ENCODE results near the gene DSCAM.
"Not testable (repeated sequence)": the region's sequence is repeated elsewhere in the genome, so short reads cannot be mapped to it uniquely, and the experiment has no call there.

DSCAM gene

GRCh38 chr21:40846587-40847411, at the start of gene DSCAM:
Gene DSCAM (minus strand): TSS chr21:40847158. CDS start chr21:40846661, 497 bp downstream.
- no peak for TF ChIP-seq CTCF (IDR thresholded peaks at IDR 0.05; ENCODE audit: control insufficient read depth, insufficient read depth, low read depth, low read length, missing control alignments)
- H3K4me3 ChIP-seq (ENCODE audit: control insufficient read depth, low read depth, low read length): no peak within 1 kb of the TSS
- no peak for DNase-seq (ENCODE audit: low read depth)

DNA sequence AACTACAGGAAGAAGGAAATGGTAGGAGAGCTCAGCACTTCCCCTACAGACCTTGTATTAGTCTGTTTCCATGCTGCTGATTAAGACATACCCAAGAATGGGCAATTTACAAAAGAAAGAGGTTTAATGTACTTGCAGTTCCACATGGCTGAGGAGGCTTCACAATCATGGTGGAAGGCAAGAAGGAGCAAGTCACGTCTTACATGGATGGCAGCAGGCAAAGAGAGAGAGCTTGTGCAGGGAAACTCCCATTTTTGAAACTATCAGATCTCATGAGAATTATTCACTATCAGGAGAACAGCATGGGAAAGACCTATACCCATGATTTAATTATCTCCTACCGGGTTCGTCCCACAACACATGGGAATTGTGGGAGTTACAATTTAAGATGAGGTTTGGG, 48.7 kb upstream of the DSCAM start:
- not testable (repeated sequence) for H3K4me3 ChIP-seq (ENCODE audit: control insufficient read depth, low read depth, low read length); DNase-seq (ENCODE audit: low read depth)

GRCh38 chr21:40886931-40887330, 40.0 kb upstream of the DSCAM start:
- DNase-seq (ENCODE audit: low read depth): no peak
- no peak for TF ChIP-seq CTCF (IDR thresholded peaks at IDR 0.05; ENCODE audit: control insufficient read depth, insufficient read depth, low read depth, low read length, missing control alignments)
- no peak overlapping the region for H3K4me3 ChIP-seq (ENCODE audit: control insufficient read depth, low read depth, low read length)

GRCh38 chr21:40886006-40886405, 39.0 kb upstream of the DSCAM start:
- DNase-seq (ENCODE audit: low read depth): no peak
- H3K4me3 ChIP-seq (ENCODE audit: control insufficient read depth, low read depth, low read length): no peak overlapping the region
- TF ChIP-seq CTCF (IDR thresholded peaks at IDR 0.05; ENCODE audit: control insufficient read depth, insufficient read depth, low read depth, low read length, missing control alignments): no peak

- no peak overlapping the region for H3K4me3 ChIP-seq (ENCODE audit: control insufficient read depth, low read depth, low read length)
- TF ChIP-seq CTCF (IDR thresholded peaks at IDR 0.05; ENCODE audit: control insufficient read depth, insufficient read depth, low read depth, low read length, missing control alignments): no peak
- no peak for DNase-seq (ENCODE audit: low read depth)
These were observed 35.4 kb upstream of the DSCAM start for GRCh38 chr21:40882192-40882915.

DNA sequence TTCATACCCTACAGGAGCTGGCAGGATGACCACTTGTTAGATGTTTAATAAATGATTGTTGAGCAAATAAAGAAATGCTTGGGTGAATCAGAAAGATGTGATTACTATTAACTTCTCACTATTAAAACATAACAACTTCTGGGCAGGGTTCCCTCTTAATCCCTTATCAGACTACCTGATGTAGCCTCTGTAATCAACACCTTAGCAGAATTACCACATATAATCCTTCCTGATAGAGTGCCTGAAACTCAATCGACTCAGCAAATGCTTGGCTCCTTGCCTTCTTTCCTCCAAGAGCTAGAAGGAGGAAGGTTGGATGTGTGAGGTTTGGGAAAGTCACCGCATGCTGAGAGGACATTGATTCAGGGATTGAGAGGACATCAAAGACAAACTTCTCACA, 34.8 kb upstream of the DSCAM start:
- TF ChIP-seq CTCF (IDR thresholded peaks at IDR 0.05; ENCODE audit: control insufficient read depth, insufficient read depth, low read depth, low read length, missing control alignments): no peak
- no peak for DNase-seq (ENCODE audit: low read depth)
- no peak overlapping the region for H3K4me3 ChIP-seq (ENCODE audit: control insufficient read depth, low read depth, low read length)

- TF ChIP-seq CTCF (IDR thresholded peaks at IDR 0.05; ENCODE audit: control insufficient read depth, insufficient read depth, low read depth, low read length, missing control alignments): no peak
- no peak overlapping the region for H3K4me3 ChIP-seq (ENCODE audit: control insufficient read depth, low read depth, low read length)
- DNase-seq (ENCODE audit: low read depth): no peak
These were observed 24.1 kb upstream of the DSCAM start for GRCh38 chr21:40871099-40871498.
